Glutamatergic neuron (in vitro differentiated cells): Measurements from ENCODE around the gene NBEA. TPM values are rescaled to one million over a fixed set of nuclear protein-coding genes. Genes with fewer than 3 reads are reported as not detected.
A peak's percentile ranks its signal among the peaks of the same experiment; 100 is the strongest.

Source experiments
- DNase-seq: peaks from one replicate; pipeline ENCODE4 v3.0.0; 2022
- H3K27ac Mint-ChIP-seq: one replicate; pipeline ENCODE4 v1.8.0; 2020; ENCODE audit warnings: mild to moderate bottlenecking, mixed read lengths, inconsistent platforms; ENCODE audit not compliant: unreplicated experiment
- H3K27me3 Mint-ChIP-seq: one replicate; pipeline ENCODE4 v1.8.0; 2020; ENCODE audit warnings: mild to moderate bottlenecking, moderate library complexity, mixed read lengths, inconsistent platforms; ENCODE audit not compliant: unreplicated experiment
- H3K36me3 Mint-ChIP-seq: one replicate; pipeline ENCODE4 v1.8.0; 2020; ENCODE audit warnings: mild to moderate bottlenecking, mixed read lengths, inconsistent platforms; ENCODE audit not compliant: unreplicated experiment
- H3K4me1 Mint-ChIP-seq: one replicate; pipeline ENCODE4 v1.8.0; 2020; ENCODE audit warnings: mild to moderate bottlenecking, low read depth, mixed read lengths, inconsistent platforms; ENCODE audit not compliant: unreplicated experiment
- H3K4me3 Mint-ChIP-seq: one replicate; pipeline ENCODE4 v1.8.0; 2020; ENCODE audit warnings: mild to moderate bottlenecking, mixed read lengths, inconsistent platforms; ENCODE audit not compliant: unreplicated experiment
- H3K9me3 Mint-ChIP-seq: one replicate; pipeline ENCODE4 v1.8.0; 2020; ENCODE audit warnings: mild to moderate bottlenecking, moderate library complexity, mixed read lengths, inconsistent platforms; ENCODE audit not compliant: unreplicated experiment
- total RNA-seq: library from RNA; stranded (reverse); fragmentation: NEBNext Ultra II Directional; extraction: Animal tissue kit (Norgen Biotek cat#: 25700); gene quantifications from one replicate; pipeline ENCODE4 v1.2.1, GENCODE V29; 2021; ENCODE audit not compliant: unreplicated experiment
- TF ChIP-seq, protein P1 (sequence below): fragments of 200-600 bp; sonication (generic); IDR thresholded peaks from one replicate; pipeline ENCODE4 v1.5.0; 2021; ENCODE audit not compliant: partially characterized antibody, unreplicated experiment

Gene NBEA
- total RNA-seq, 1 donor from 2014 or later = 48.3 TPM

DNA sequence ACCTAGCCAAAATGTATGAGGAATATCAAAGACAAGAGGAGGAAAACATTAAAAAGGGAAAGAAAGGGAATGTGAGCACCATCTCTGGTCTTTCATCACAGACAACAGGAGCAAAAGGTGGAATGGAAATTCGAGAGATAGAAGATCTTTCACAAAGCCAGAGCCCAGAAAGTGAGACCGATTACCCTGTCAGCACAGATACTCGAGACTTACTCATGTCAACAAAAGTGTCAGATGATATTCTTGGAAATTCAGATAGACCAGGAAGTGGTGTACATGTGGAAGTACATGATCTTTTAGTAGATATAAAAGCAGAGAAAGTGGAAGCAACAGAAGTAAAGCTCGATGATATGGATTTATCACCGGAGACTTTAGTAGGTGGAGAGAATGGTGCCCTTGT is 217.0 kb downstream of the NBEA start:
- Mint-ChIP-seq H3K4me3 (no peak overlapping the region), H3K36me3 (no peaks in the 10 kb centered on the region), H3K27ac (no peak overlapping the region), H3K27me3 (no peaks in the 10 kb centered on the region), H3K4me1 (peaks cover 2% of the 10 kb centered on the region), H3K9me3 (no peaks in the 10 kb centered on the region)
- TF ChIP-seq, protein P1, sequence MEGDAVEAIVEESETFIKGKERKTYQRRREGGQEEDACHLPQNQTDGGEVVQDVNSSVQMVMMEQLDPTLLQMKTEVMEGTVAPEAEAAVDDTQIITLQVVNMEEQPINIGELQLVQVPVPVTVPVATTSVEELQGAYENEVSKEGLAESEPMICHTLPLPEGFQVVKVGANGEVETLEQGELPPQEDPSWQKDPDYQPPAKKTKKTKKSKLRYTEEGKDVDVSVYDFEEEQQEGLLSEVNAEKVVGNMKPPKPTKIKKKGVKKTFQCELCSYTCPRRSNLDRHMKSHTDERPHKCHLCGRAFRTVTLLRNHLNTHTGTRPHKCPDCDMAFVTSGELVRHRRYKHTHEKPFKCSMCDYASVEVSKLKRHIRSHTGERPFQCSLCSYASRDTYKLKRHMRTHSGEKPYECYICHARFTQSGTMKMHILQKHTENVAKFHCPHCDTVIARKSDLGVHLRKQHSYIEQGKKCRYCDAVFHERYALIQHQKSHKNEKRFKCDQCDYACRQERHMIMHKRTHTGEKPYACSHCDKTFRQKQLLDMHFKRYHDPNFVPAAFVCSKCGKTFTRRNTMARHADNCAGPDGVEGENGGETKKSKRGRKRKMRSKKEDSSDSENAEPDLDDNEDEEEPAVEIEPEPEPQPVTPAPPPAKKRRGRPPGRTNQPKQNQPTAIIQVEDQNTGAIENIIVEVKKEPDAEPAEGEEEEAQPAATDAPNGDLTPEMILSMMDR = no peak
- DNase-seq = no peak

DNA sequence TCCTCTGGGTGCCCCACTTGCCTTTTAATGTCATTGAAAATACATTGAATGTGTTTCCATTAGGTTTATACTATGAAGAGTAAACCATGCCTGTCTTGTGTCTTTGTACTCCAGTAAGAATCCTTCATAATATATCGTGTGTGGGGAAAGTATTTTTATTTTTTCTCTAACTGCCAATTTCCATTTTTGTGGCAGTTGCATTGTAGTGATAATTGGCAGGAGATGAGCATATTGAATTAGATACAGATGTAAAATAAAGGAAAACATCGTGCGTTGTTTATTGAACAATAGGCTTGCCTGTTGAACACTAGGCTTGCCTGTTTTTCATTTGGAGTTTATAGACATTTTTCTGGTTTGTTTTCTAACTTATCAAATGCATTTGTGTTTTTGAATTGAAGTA is 218.8 kb downstream of the NBEA start:
- Mint-ChIP-seq H3K27ac (no peak overlapping the region), H3K27me3 (no peaks in the 10 kb centered on the region), H3K4me3 (no peak overlapping the region), H3K36me3 (no peaks in the 10 kb centered on the region), H3K4me1 (peaks cover 5% of the 10 kb centered on the region), H3K9me3 (no peaks in the 10 kb centered on the region)
- DNase-seq = no peak
- TF ChIP-seq, protein P1 = no peak

DNA sequence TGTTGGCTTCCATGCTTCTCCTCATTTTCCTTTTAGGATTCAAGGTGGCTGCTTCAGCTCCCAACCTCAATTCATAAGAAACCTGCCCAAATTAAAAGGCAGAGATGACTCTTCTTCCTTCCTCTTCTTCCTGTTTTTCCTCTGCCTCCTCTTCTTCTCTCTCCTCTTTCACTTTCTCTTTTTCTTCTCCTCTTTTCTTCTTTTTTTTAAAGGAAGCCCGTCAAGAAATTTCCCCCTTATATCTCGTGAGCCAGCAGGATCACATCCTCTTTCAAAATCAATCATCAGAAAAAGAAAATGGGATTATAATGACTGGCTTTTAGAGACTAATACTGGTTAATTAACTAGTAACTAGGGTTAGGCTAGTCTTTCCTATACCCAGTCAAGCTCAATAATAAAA is 220.3 kb downstream of the NBEA start:
- H3K9me3 Mint-ChIP-seq = no peaks in the 10 kb centered on the region
- no peaks in the 10 kb centered on the region for H3K27me3 Mint-ChIP-seq
- TF ChIP-seq, protein P1 = no peak
- no peak for DNase-seq
- H3K4me3 Mint-ChIP-seq = no peak overlapping the region
- peaks cover 5% of the 10 kb centered on the region for H3K4me1 Mint-ChIP-seq
- no peak overlapping the region for H3K27ac Mint-ChIP-seq
- H3K36me3 Mint-ChIP-seq = no peaks in the 10 kb centered on the region

DNA sequence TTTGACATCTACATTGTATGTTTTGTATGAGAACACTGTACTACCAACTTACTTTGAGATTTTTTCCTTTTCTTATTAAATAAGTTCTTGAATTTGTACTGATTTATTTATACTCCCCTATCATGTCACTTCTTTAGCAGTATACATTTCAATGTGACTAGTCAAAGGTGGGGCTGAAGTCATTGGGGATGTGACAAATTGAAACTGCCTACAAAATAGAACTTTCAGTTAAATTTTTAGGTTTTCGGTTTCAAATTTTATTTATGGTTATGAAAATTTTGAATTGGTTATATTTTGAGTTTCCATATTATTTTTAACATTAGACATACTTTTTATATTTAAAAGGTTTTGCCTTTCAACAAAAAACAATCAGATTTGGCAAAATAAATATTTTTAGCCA is 221.6 kb downstream of the NBEA start:
- Mint-ChIP-seq H3K4me3 (no peak overlapping the region), H3K27ac (no peak overlapping the region), H3K36me3 (no peaks in the 10 kb centered on the region), H3K27me3 (no peaks in the 10 kb centered on the region), H3K4me1 (peaks cover 5% of the 10 kb centered on the region), H3K9me3 (no peaks in the 10 kb centered on the region)
- DNase-seq = no peak
- TF ChIP-seq, protein P1 = no peak

DNA sequence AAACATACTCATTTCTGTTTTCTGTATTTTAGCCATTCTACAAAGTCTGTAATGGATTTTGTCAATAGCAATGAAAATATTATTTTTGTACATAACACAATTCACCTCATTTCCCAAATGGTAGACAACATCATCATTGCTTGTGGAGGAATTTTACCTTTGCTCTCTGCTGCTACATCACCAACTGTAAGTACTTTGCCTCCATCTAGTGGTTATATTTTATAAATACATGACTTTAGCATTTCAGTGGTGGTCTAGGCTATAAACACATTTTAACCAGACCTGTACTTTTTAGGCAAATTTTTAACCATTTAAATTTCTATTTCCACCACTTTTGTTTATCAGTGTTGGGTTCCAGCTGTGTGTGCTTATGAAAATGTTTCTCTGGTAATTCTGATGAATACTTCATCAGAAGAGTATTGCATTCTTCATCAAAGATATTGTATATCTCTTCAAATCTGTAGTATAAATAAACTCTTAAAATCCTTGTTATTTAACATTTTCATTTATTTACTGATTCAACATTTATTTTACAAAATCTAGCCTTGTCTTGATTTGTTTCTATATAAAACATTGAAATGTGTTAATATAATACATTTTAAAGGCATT is 222.4 kb downstream of the NBEA start:
- H3K27ac Mint-ChIP-seq = no peak overlapping the region
- no peak overlapping the region for H3K4me3 Mint-ChIP-seq
- H3K4me1 Mint-ChIP-seq = peaks cover 5% of the 10 kb centered on the region
- no peaks in the 10 kb centered on the region for H3K9me3 Mint-ChIP-seq
- TF ChIP-seq, protein P1 = peak; percentile 80
- H3K36me3 Mint-ChIP-seq = no peaks in the 10 kb centered on the region
- no peak for DNase-seq
- no peaks in the 10 kb centered on the region for H3K27me3 Mint-ChIP-seq
